Stimulated activated CD4-positive, alpha-beta T cell treated with anti-CD3 and anti-CD28 coated beads, Interleukin-2, amount 100 ng/mL, for 4 hours (primary cell): ENCODE measurements around the gene AMHR2.

Source experiments
- DNase-seq: peaks from one replicate; pipeline ENCODE4 v3.0.0-alpha.2; 2020; ENCODE audit warnings: low read depth

Gene AMHR2

DNA sequence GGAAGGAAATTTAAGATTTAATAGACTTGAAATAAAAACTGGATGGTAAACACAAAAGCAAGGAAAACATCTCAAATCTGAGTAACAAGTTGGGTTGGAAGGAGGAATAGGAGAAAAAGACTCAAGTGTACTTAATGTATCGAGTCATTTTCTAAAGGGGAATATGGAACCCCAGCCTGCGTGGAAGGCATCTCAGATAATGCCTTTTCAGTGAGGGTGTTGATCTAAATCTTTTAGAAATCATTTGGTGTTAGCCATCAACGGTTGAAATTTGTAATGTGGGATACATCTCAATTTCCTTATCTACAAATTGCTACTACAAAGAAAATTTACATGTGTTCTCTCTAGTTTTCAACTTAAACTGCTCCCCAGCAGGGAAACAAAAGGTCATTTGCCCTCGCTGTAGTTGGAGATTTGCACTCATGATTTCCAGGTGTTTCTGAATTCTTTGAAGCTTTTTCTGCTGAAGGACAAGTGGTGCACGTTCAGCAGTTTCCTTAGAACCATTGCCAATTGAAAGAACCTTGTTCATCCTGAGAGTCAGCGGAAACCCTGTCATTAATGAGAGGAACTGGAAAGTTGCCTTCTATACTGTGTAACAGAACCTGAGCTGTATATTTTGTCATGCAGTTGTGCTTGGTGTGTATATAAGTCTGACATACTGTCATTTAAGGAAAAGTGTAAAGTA lies 30.4 kb downstream of the AMHR2 start:
- DNase-seq: no peak

DNA sequence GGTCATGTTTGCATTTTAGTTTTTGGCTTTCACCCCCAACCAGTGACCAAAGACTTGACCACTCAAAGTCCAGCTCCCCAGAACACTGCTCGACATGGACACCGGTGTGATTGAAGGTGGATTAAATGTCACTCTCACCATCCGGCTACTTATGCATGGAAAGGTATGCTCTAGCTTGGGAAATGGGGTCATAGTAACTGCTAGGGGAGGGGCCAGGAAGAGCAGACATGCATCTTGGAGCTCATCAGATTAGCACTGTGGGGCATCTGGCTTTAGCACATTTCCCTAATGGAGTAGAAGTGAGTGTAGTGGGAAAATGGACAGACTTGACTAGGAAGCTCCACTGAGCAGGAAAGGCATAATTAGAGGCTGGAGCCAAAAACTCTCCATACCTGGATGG lies 31.1 kb downstream of the AMHR2 start:
- no peak for DNase-seq

DNA sequence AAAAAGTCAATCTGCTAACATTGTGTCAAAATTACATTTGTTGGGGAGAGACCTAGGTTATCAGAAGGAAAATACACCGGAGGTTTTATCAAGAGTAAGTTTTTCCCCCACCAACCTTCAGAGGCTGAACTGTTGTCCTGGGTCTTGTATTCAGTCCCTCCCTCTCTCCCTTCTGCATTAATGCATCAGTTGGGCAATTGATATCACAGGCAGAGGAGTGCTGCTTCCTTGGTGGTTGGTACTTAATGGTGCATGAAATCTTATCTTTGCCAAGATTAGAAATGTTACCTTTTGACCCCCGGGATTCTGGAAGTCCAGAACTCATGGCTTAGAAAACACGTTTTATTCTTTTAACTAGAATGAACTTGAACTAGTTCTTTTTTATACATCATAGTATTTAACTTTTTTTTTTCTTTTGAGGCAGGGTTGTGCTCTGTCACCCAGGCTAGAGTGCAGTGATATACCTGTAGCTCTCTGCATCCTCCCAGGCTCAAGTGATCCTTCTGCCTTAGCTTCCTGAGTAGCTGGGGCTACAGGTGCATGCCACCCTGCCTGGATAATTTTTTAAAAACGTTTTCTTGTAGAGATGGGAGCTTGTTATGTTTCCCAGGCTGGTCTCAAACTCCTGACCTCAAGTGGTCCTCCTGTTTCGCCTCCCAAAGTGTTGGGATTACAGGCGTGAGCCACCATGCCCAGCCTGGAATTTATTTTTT lies 33.2 kb downstream of the AMHR2 start:
- no peak for DNase-seq

DNA sequence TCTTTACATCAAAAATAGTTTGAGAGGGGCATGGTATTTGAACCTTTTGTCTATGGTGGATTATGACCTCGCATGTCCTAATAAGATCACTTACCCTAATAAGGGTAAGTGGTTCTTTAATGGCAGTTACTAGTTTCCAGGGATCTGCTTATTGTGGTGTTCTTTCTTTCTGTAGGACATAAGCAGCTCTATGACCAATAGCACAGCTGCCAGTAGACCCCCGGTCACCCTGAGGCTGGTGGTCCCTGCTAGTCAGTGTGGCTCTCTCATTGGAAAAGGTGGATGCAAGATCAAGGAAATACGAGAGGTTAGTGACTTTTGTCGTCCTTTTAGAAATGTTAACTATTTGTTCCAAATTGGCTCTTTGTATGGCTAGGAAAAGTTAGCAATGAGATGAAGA lies 35.4 kb downstream of the AMHR2 start:
- no peak for DNase-seq

DNA sequence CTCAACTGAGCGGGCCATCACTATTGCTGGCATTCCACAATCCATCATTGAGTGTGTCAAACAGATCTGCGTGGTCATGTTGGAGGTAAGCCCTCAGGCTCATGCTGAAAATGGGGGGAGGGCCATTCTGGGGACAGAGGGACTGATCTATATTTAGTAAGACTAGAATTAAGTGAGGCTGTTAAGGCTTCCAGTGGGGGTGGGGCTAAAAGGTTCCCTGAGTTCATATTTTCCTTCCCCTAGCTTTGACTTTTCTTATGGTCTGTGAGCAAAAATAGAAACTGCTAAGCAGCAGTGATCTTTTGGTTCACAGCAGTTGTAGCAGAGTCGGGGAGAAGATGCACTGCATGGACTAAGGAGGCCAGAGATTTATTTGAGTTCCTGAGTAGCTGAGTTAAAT lies 37.4 kb downstream of the AMHR2 start:
- DNase-seq: no peak

DNA sequence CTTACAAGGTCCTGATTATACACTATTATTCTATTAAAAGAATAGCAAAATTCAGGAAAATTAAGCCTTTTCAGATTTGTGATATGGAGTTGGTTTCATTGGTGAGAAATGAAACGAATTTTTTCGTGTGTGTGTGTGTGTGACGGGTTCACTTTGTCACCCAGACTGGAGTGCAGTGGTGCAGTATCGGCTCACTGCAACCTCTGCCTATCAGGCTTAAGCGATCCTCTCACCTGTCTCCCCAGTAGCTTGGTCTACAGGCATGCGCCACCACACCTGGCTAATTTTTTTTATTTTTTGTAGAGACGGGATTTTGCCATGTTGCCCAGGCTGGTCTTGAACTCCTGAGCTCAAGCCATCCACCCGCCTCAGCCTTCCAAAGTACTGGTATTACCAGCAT lies 37.9 kb downstream of the AMHR2 start:
- DNase-seq: no peak

DNA sequence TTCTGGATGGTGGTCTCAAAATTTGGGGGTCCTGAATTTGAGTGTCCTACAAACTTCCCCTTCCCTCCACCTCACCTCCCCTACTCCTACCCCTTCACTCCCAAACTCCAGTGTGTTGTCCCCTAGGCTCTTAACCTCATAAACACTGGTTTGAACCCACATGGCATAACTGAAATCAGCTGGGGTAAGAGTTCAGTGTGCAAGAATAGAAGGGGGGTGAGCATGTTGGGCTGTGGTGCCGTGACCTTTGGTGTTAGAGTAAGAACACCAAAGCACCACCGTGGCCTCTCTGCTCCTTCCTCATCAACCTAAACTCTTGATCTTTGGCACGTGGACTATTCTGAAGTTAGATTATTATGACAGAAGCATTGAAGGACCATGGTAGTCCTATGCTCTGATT lies 39.3 kb downstream of the AMHR2 start:
- DNase-seq: no peak

DNA sequence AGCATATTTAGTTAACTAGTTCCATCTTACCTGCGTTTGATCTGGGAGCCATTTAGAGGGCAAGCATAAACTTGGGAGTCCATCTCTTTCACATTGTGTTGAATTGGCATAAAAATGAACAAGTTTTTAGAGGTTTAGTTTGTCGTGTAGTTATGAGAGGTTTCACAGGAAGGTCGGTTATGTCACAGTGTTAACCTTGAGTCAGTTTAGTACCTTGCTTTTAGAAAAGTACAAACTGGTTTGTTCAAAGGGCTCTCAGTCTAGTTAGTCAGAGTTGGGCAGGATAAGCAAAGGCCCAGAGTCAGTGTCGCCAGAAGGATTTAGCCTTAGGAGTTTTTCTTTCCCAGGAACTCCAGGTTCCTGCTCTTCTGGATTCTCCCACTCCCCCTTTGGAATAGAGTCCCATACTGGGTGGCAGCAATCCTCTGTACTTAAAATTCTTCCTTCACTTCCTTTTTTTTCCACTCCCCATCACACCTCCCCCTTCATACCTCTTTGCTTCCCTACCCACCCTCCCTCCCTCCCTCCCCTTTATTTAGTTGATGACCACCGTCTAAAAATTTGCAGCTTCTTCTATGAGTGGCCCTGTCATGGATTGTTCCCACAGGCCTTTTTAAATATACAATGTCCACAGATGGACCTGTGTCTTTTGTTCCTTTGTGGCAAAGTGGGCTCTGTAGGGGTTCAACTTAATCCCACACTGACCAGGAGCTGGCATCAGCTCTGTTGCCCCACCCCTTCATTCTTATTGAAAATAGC lies 40.3 kb downstream of the AMHR2 start:
- no peak for DNase-seq

DNA sequence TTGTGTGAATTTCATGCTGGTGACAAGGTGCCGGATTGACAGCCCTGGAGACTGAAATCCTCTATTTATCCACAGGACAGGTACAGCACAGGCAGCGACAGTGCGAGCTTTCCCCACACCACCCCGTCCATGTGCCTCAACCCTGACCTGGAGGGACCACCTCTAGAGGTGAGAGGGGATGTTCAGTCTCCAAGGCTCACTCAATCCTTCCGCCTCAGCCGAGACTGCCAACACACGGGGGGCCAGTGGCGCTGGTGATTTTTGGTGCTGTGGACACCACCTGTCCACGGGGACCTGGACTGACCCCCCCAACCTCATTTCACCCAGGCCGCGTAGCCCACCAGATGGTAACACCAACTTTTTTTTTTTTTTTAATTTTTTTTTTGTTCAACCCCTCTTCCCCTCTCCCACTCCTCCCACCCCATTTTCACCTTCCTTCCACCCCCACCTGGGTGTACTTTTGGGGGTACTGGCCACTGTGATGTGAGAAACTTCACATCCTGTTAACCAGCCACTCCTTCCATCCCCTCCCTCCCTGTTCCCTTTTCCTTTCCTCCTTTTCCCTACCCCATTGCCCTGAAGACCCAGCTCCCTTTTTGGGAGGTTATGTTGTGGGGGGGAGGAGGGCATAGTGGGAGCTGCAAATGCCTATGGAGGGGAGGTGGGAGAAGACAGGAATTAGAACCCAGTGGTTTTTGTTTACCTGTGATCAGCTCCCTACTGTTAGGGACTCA lies 41.2 kb downstream of the AMHR2 start:
- DNase-seq: no peak

DNA sequence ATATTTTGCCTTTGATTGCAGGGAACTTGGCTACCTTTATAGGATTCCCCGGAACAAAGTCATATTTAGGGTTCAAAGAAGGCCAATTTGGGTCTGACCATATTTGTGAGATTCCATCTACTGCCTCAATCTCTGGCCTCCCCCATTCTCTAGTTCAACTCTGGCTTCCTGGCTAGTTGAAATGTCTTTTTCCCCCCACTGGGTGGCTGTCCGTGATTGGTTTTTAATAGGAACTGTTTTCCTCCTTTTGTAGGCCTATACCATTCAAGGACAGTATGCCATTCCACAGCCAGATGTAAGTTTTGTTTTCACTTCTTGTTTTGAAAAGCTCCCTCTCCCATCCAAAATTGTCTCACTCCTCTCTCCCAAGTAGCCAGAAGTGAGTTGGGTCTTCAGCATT lies 42.0 kb downstream of the AMHR2 start:
- DNase-seq: no peak

DNA sequence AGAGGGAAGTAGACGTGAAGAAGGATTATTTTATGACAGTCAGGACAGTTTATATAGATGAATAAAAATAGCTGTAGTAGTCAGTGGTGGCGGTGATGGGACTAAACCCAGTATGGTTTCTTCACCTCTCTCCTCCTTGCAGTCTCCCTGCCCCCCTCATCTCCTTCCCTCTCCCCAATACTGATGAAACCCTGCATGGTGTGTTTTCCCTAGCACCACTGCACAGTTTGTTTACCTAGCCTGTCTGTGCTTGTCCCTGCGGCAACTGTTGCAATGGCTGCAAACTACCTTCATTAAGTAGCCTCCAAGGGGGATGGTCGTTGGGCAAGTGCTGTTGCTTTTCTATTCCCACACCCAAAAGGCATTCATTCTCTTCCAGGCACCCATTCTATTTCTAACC lies 43.0 kb downstream of the AMHR2 start:
- no peak for DNase-seq

DNA sequence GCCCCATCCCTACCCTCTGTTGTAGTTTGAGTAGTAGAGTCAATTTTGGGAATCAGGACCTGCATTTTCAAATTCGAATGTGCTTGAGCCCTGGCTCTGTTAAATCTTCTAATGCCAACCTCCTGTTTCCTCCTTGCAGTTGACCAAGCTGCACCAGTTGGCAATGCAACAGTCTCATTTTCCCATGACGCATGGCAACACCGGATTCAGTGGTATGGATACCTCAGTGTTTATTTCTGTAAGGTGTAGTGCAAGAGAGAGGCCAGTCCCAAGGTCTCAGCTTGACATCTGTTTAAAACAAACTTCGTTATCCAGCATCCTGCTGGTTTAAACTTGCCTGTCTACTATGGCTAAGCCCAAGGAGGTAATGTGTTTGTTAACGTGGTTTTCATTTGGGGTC lies 43.4 kb downstream of the AMHR2 start:
- no peak for DNase-seq

DNA sequence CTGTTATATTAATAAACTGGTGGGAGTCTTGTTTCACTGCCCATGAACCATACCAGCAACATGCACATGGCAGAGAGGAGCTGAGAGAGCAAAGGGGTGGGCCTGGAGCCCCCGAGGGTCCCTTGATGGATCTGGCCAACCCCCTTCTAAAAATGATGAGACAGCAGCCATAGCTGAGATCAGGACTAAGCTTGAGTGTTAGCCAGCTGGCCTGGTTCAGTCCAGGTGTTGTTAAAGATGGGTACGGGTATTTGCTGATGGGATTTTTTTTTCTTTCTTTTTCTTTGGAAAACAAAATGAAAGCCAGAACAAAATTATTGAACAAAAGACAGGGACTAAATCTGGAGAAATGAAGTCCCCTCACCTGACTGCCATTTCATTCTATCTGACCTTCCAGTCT lies 44.2 kb downstream of the AMHR2 start:
- no peak for DNase-seq

DNA sequence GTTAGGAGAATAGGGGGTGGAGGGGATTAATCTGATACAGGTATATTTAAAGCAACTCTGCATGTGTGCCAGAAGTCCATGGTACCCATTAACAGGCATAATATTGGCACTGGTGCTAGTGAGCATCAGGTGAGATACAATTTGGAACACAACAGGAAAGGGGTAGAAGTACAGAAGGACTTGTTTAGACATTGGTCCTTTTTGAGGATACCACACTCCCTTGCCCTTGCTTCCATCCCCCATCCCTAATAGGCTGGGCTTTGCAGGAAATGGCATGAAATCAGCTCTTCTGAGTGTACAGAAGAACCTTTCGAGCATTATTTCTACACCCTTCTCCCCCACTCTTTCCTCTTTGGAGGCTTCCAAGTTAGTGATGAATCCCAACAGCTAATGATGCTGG lies 44.6 kb downstream of the AMHR2 start:
- DNase-seq: no peak

DNA sequence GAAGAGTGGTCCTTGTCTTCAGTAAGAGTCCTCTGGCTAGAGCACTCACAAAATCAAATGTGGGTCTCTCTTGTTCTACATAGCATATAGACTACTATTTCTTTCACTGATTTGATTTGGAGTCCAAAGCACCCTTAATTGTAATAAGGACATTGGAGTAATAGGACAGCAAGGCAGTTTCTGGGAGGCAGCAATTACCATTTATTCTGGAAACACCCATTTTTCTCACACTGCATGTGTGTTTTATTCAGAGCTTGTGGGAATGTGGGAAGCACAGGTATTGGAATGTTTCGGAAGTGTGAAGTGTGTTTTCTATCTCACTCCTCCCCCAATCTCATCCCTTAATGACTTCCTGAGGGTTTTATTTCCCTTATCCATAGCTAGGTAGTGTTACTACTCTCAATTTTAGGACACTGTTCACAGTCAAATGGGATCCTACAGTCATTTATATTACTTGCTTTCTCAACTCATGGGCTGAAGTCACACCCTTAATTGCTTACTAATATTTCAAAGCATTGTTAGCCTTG lies 48.5 kb downstream of the AMHR2 start:
- no peak for DNase-seq

DNA sequence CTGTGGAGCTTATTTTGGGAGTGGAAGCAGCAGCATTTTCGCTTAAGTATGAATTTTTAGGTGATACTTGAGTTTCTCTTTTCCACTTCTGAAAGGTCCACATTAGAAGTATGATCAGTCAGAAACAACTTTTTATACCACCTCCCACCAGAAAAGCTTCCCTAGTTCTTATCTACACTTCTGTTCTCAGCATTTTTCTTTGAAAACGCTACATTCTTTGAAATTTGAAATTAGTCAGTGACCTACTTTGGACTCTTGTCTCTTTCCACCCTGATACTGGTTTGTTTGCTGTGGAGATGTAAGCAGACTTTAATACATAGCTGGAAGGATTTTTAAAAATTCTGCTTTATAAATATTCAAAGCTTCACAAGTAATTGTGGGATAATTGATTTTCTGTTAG lies 50.4 kb downstream of the AMHR2 start:
- no peak for DNase-seq

DNA sequence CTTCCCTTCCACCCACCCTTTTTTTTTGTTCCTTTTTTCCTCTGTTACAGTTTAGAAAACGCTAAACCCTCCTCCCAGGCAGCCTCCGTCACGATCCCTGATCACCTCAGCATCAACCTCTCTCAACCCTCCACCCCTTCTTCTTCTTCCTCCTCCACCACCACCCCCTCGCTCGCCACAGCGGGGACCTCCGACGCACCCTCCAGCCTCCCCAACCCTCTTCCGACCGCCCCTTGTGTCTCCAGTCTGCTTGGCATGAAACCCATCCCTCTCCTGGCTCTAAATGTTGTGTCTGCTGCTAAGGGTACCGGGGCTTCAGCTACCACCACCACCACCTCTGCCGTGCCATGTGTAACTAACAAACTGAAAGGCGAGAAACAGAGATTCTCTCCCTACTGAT lies 51.2 kb downstream of the AMHR2 start:
- DNase-seq: no peak

DNA sequence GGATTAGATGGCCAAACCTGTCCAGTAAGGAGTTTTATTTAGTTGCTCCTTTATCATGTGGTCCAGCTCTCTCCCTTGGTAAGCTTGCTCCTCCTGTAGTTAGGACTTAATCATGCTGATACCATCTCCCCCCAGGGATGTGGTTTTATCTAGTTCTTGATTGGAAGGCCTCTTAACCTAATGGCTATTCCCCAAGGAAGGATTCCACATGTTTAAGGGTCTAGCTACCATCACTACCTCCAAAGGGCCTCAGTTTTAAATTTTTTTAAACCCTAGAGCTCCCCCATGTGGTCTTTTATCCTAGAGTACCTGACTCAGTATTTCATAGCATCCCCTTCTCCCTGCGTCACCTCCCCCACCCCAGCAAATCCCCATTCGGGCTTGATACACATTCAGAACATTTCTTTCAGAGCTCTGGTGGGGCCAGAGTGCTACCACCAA lies 53.1 kb downstream of the AMHR2 start:
- no peak for DNase-seq

DNA sequence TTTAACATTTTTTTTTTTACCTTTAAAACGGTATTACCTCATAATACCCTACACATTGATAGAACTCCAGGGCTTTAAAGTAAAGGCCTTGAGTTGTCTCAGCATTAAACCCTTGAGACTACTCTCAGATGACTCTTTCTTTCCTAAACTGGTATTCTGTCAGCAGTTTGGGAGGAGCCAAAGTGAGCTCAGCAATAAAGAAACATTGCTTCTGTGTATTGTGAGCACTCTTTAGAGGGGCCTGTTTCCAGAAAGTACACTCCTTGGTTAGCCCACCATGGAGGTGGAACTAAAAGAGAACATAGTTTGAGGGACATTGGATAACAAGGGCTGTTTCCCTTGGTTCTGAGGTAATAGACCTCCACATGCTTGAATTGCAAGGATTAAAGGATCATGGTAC lies 55.2 kb downstream of the AMHR2 start:
- DNase-seq: no peak

DNA sequence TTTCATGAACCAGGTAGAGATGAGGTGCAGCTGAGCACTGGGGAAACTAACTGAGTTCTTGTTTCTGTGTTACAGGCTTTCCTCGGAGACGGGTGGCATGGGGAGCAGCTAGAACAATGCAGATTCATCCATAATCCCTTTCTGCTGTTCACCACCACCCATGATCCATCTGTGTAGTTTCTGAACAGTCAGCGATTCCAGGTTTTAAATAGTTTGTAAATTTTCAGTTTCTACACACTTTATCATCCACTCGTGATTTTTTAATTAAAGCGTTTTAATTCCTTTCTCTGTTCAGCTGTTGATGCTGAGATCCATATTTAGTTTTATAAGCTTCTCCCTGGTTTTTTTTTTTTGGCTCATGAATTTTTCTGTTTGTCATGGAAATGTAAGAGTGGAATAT lies 55.7 kb downstream of the AMHR2 start:
- DNase-seq: no peak

DNA sequence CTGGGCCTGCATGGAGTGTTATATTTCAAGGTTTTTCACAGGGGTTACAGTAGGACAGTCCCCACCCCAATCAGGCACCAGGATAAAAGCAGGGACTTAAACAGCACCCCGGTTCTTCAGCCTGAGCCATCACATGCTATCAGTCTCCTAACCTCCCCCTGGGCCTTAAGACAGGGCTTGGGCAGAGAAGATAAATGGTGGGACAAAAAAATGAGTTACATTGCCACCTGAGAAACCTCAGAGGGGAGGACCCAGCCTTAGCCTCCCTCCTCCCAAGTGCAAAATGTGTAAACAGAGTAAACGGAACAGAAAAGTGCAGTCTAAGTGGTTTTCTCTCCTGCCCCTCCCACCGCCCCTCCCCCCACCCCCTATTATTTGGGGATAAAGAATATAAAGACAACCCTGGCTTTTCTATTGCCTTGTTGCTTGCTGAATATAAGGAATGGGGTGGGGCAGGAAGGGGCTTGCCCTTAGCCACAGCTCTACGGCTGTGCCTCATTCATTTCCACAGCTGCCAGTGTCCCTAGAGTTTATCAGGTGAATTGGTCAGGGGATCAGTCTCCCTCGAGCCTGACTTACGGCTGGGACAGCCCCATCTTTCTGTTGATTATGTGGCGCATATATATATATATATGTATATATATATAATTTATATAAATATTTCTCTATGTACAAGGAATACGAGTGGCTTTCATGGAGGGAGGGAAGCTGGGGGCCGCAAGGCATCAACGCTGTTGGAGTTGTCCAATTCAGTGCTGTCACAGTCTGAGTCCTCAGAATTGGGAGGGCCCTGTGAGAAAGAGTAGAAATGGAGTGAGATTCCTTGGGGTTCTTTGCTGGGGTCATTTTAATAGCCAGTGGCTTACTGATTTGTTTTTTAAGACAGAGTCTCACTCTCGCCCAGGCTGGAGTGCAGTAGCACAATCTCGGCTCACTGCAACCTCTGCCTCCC lies 57.1 kb downstream of the AMHR2 start:
- DNase-seq: no peak
